H1 (cell line): Measurements from ENCODE around the gene B9D2. TPM values are rescaled to one million over a fixed set of nuclear protein-coding genes. Genes with fewer than 3 reads are reported as not detected.

Experiments used
- CTBP2 ChIP-seq: IDR thresholded peaks from 2 replicates; pipeline ENCODE4 v1.7.0; 2011; ENCODE audit warnings: borderline replicate concordance, mild to moderate bottlenecking, moderate library complexity, mixed read lengths, low read length; ENCODE audit not compliant: insufficient read depth, insufficient read length
- GABPA ChIP-seq: IDR thresholded peaks from 2 replicates; pipeline ENCODE4 v1.6.1; 2011; ENCODE audit warnings: mild to moderate bottlenecking, low read length, moderate library complexity, borderline replicate concordance; ENCODE audit not compliant: insufficient read depth
- SAP30 ChIP-seq: fragments of 300-600 bp; sonication (generic); IDR thresholded peaks from 2 replicates; pipeline ENCODE4 v1.7.1; 2012; ENCODE audit warnings: low read length, moderate library complexity, mild to moderate bottlenecking, inconsistent platforms; ENCODE audit not compliant: insufficient read depth, insufficient replicate concordance
- SP4 ChIP-seq: IDR thresholded peaks from 2 replicates; pipeline ENCODE4 v1.6.1; 2012; ENCODE audit warnings: low read length, inconsistent platforms
- polyA plus RNA-seq, 7 experiments: library from polyadenylated mRNA; depleted of rRNA in 3 of 7; stranded (reverse) in 5 of 7; unstranded in 2 of 7; fragments of >200 nt in 5 of 7; fragments of 200-250 nt in 2 of 7; gene quantifications; 1 replicate in 5 of 7; 2 replicates in 1 of 7; 4 replicates in 1 of 7; pipeline versions ENCODE4 v1.2.1 to v1.2.3, GENCODE V29; 2011 to 2013; ENCODE audit warnings: missing spikeins in 2 of 7, mixed read lengths in 2 of 7
- total RNA-seq: library from RNA; stranded (reverse); fragmentation: NEBNext Ultra II Directional; extraction: Animal tissue kit (Norgen Biotek cat#: 25700); gene quantifications from 2 replicates; pipeline ENCODE4 v1.2.1, GENCODE V29; 2021

The B9D2 gene
- total and polyA plus RNA-seq, 2 of the 8 experiments (the other 6 are each of a cell fraction or from before 2014, with no cell fraction given), result 4.9 to 6.3 TPM

DNA sequence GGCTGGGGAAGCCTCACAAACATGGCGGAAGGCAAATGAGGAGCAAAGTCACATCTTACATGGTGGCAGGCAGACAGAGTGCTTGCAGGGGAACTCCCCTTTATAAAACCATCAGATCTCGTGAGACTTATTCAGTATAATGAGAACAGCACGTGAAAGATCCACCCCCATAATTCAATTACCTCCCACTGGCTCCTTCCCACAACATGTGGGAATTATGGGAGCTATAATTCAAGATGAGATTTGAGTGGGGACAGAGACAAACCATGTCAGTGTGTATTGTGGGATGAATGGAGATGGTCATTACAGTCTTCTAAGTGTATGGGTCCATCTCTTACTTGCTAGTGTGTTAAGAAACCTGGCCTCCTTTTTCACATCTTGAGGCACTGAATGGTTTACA lies 38.1 kb upstream of the B9D2 start (continued):
- TF ChIP-seq GABPA (no peak), SAP30 (no peak), SP4 (no peak), CTBP2 (no peak)
